ENCODE results near the gene NR4A3.

The NR4A3 gene

DNA sequence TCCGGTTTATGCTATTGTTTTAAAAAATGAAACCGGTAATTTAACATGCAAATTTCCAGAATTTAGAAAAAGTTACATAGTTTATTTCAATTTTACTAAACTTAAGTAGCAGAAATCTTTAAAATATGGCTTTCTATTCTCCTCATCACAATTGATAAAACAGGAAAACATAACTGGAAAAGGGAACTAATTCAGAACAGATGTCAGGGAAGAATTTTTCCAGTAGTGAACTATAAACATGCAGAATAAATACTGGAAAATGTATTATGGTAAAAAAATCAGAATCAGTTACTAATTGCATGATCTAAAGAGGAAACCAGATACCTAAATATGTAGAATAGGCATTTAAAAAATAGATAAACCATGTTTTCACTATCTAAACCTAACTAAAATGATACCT lies 7.3 kb upstream of the NR4A3 start:
- DNase-seq (ENCODE audit: low read depth in 2 of 2) = no peak

DNA sequence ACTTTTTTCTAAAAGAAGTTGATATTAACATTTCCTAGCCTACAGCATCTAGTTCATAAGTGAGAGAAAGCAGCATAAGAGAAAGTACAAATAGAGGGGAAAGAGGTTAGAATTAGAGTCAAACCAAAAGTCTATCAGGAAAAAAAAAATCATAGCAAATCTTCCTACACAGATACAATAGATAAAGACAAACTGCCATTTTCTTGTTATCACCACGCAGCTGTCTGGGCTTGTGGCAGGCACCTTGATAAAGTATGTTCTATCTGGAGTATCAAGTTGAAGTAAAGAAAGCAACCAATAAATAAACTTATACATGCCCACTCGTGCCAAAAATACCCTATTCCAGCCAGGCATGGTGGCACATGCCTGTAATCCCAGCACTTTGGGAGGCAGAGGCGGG lies 5.3 kb upstream of the NR4A3 start:
- no peak for DNase-seq (ENCODE audit: low read depth in 2 of 2)

DNA sequence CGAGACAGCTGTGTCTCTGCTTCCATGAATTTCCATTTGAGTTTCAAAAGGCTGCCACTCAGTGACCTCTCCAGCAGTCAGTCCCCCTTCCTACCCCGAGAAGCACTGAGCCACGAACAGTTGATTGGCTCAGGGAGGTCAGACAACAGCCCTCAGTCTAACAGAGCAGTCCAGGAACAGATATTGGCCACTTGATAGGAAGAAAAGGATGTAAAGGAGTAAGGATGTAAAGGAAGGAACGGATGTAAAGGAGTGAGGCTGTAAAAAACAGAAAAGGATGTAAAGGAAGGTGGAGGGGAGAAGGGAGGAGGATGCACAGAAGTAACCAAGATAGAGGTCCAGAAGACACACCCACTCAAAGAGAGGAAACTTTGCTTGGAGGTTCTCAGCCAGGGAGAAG lies 3.2 kb upstream of the NR4A3 start:
- no peak for DNase-seq (ENCODE audit: low read depth in 2 of 2)

DNA sequence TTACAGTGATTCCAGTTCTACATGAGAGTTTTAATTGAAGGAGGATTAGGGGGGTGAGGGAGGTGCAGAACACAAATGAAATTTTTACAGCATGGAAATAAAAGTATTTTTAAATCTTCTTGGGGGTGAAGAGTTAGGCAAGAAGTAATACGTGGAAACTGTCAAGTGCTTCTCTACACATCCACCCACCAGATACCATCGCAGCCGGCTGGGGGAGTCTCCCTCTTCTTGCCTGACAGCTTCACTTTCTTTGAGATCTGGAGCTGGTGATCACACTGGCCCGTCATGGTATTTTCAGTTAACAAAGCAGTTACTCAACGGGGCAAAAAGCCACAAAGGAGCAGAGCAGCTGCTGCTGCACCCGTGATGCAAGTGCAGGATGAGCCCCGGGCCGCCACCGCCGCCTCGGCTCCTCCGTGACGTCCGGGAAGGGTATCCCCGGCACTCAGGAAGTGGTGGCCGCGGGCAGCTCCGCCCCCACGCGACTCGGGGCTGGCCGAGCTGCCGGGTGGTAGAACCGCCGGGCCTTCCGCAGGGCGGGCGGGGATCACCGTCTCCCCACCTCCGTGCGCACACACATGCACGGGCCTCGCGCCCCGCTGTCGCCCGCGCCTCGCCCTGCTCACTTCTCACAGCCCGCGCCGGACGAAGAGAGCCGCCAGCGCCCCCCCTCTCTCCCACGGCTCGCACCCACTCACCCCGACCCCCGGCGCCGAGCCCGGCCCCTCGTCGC lies 2.4 kb upstream of the NR4A3 start:
- DNase-seq (ENCODE audit: low read depth in 2 of 2) = peak; percentile 85 to 90

DNA sequence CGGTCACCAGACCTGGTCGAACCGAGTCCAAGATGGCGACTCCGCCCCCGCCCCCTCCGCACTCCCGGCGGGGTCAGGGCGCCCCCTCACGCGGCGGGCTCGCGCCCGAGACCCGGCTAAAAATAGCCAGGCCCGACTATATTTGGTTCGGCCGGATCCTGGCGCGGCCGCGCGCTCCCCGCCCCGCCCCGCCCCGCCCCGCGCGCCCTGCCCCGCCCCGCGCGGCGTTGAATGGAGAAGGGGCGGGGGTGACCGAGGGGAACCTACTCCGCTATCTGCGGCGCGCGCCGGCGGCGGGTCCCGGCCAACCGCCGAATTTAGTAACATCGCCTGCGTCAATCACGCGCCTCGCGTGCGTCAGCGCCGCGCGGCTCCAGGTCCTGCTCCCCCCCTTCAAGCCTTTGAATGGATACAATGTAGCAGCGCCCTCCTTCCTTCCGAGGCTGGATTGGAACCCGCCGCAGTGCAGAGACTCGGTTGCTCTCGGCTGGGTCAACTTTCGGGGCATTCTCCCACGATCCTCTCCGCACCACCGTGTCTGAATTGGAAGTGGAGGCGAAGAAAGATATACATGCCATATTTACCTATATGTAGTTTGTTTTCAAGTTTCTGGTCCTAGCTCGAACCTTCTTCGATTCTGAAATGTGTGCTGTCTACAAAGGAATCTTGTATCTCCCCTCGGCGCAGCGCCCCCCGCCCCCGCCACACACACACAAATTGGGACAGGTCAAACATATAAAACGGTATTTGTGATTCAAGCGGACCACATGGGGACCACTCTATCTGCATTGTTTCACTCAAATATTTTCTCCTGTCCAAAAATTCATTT lies 1.6 kb upstream of the NR4A3 start:
- peak; percentile 83 for DNase-seq (ENCODE audit: low read depth in 2 of 2)

DNA sequence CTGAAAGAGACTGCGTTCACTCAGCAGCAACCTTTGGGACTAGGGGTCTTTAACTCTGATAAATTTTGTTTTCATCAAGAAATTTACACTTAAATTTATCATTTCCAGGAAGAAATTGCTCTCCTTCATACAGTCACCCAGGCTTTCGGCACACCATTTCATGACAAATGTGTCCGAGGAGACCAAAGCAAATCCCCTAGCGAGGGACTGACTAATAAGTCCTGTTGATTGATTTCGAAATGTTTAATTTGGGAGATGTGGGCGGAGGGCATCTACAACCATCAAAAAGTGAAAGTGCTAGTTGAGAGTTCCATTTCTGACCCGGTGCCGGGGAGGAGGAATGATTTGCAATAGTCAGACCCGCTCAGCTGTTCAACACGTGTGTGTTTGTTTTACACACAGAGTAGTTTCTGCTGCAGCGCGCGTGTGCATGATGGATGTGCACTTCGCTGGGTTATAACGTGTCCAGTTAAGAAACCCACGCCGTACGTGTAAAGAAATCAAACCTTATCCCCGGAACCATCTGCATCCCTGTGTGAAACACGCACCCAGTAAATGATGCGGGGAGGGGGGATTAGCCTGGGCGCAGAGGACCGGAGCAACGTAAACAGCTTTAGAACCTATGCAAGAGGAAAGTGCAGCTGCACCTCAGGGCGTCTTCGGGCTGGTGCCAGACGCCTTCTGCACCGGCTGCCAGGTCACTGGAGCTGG lies 845 bp upstream of the NR4A3 start:
- DNase-seq (ENCODE audit: low read depth in 2 of 2) = peak; percentile 21 to 24

DNA sequence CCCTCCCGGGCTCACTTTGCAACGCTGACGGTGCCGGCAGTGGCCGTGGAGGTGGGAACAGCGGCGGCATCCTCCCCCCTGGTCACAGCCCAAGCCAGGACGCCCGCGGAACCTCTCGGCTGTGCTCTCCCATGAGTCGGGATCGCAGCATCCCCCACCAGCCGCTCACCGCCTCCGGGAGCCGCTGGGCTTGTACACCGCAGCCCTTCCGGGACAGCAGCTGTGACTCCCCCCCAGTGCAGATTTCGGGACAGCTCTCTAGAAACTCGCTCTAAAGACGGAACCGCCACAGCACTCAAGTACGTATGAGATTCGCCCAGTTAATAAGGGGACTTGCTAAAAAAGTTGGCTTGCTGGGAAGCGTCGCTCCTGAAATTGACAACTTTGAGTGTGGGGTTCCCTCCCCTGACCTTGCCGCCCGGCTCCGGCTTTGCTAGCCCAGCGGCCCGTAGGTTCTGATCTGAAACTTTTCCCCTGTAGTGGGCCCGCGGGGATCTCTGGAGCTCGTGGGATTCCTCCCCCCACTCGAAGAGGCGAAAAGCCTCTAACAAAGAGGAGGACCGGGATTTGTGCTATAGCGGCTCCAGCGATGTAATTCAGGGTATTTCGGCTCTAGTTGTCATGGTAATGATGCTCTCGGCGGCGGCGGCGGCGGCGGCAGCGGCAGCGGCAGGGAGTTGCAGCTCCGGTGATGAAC lies 572 bp downstream of the NR4A3 start:
- peak in 1 of 2 donors; percentile 23 for DNase-seq (ENCODE audit: low read depth in 2 of 2)

DNA sequence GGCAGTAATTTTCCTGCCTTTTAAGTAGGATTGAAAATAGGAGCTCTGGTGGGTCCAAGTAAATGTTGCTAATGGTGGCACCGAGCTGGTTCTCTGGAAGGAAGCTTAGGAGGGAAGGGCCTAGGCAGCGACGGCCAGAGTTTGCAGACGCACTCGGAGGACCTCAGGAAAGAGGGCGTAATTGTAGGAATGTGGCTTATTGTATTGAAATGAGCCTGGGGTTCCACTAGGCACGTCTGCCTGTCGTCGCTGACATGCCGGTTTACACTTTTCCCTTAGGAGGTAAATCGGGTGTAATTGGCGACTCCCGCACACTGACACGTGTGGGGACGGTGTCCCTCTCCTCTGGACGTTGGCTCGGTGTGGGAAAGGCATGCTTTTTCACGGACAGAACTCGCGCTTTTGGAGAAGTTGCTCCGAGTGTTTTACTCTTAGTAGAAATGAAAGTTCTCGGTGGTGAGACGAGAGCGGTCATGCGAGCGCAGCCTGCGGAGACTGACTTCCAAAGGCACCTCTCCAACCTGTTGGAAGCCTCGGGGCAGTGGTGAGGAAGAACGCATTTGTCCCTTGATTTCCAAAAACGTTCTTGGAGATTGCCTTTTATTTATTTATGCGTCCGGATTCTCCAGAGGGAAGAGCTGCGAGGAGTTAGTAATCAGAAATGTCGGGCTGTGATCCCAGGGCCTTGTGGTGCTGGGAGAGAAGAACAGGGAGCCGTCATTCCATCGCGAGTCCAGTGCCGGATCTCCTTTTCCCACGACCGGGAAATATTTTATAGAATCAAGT lies 1.3 kb downstream of the NR4A3 start:
- no peak for DNase-seq (ENCODE audit: low read depth in 2 of 2)

DNA sequence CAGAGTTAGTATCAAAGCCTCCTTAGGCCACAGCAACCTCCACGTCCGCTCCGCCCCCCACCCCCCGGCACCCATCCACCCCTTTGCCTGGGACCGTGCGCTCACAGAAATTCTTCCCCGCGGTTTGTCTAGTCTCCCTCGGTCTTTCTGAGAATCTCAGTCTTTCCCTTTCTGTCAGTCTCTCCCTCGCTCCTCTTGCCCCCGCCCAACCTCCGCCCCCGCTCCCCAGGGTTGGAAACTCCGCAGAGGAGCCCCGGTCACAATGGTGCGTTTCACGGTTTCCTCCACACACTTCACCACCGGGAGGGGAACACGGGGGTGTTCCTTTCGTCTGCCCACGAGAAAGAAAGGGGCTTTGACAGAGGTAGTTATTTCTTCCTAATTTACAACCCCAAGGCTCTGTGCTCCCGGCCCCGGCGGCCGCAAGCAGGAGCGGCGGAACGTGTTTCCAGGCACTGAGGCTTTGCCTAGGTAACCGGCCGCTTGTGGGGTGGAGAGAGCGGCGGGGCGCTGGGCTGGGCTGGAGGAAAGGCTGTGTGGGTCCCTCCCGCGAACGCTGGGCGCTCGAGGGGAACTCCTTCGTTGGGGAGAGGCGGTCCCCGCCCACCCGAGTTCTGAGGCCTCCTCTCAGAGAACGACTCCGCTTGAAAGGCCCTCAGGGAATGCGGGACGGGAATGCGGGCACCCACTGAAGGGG lies 2.1 kb downstream of the NR4A3 start:
- peak; percentile 38 to 55 for DNase-seq (ENCODE audit: low read depth in 2 of 2)

DNA sequence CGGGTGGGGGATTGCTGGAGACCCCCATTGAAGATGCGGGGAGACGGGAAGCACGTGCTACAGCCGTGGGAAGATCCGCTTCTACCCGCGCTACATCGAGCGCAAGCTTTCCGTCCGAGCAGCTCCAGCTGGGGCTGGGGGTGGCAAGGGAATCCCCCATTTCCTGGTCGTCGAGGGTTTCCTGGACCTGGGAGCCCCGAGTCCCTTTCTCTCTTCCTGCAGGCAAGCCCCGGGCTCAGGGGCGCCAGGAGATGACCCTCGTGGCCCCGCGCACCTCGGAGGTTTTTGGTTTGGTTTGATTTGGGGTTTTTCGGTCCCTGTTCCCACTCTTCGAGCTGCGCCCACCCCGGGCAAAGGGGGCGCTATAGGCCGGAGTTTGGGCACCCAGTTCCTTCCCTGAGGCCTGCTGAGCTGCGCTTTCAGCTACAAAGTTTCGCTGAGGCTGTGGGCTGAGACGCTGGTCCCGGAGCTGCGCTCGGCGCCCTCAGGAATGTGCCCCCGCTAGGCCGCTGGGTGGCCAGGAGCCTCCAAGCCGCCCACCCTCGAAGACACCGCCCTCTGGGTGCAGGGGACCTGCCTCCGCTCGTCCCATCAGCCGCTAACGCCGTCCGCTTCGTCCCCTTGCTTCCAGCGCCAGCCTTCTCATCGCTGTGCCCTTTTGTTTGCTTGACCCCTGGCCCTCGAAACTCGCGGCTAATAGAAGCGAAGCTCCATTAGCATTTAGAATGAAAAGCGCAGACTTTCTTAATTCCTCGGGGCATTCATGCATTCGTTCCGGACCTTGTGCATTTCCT lies 2.9 kb downstream of the NR4A3 start:
- DNase-seq (ENCODE audit: low read depth in 2 of 2) = peak; percentile 27 to 47

DNA sequence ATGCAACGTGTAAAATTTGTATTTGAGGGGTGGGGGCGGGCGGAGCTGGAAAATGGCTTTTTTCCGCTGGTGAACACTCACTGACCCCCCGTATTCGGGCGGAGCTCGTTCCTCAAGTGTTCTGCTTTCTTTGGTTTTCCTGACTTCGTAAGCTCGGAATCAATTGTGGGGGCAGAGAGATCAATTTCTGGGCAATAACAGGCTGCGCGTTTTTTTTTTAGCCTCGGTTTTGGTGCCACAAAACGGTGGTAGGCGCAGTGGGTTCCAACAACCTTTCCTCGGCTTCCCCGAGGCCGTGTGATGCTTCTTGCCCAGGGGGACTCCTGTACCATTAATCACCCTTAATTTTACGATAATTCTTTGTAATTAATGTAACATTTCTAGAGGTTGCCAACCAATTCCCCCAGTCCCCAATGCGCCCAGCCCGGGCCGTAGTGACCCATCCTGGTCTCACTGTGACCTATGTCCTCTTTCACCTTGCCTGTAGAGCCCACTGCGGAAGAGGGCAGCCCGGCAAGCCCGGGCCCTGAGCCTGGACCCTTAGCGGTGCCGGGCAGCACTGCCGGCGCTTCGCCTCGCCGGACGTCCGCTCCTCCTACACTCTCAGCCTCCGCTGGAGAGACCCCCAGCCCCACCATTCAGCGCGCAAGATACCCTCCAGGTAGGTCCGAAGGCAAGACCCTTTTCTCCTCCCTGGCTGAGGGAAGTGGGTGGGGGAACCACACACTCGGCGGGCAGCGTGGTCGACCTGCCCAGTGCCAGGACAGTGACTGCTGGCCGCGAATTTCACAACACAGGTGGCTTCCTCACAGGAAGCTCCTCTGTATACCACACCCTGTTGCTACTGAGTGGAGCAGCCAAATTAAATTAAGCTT lies 3.7 kb downstream of the NR4A3 start:
- no peak for DNase-seq (ENCODE audit: low read depth in 2 of 2)

DNA sequence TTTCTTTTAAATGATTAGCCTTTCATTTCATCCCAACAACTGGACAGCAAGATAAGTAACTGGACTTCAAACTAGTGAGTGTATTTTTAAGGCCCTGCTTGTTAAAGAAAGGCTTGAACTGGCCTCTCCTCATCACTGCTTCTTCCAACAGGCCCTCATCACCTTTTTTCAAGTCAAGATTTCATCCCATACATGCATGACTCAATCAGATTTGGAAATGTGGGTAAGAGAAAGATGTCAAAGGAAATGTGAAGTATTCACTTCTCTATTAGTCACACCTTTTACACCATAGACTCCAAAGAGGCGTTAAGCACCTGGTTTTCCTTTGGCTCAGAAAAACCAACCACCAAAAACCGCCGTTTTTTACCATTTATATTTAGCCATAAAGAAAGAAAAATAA lies 4.9 kb downstream of the NR4A3 start:
- no peak for DNase-seq (ENCODE audit: low read depth in 2 of 2)

DNA sequence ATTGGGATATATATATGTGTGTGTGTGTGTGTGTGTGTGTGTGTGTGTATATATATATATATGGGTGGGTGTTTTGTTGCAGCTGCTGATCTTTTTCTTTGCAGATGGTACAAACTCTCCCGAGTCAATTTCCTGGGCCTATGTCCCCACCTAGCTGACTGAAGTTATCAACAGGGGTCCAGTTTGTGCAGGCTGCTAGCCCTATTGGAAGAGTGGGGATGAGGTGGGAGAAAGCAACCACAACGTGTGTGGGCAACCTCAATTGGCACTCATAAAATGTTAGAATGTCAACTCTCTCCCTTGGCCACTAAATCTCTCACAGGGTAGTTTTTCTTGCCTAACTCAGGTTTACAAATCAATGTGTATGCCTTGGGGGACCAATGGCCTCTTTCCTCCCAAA lies 5.6 kb downstream of the NR4A3 start:
- no peak for DNase-seq (ENCODE audit: low read depth in 2 of 2)

DNA sequence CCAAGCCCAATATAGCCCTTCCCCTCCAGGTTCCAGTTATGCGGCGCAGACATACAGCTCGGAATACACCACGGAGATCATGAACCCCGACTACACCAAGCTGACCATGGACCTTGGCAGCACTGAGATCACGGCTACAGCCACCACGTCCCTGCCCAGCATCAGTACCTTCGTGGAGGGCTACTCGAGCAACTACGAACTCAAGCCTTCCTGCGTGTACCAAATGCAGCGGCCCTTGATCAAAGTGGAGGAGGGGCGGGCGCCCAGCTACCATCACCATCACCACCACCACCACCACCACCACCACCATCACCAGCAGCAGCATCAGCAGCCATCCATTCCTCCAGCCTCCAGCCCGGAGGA lies 6.3 kb downstream of the NR4A3 start:
- no peak for DNase-seq (ENCODE audit: low read depth in 2 of 2)

DNA sequence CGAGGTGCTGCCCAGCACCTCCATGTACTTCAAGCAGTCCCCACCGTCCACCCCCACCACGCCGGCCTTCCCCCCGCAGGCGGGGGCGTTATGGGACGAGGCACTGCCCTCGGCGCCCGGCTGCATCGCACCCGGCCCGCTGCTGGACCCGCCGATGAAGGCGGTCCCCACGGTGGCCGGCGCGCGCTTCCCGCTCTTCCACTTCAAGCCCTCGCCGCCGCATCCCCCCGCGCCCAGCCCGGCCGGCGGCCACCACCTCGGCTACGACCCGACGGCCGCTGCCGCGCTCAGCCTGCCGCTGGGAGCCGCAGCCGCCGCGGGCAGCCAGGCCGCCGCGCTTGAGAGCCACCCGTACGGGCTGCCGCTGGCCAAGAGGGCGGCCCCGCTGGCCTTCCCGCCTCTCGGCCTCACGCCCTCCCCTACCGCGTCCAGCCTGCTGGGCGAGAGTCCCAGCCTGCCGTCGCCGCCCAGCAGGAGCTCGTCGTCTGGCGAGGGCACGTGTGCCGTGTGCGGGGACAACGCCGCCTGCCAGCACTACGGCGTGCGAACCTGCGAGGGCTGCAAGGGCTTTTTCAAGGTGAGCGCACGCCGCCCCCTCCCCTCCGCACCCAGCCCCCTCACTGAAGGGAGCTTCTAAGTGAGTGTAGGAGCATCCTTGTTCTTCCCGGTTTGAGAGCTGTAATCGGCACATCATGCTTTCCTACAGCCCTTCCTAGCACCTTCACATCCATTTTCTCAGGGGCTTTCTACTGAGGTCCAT lies 6.9 kb downstream of the NR4A3 start:
- DNase-seq (ENCODE audit: low read depth in 2 of 2) = no peak

DNA sequence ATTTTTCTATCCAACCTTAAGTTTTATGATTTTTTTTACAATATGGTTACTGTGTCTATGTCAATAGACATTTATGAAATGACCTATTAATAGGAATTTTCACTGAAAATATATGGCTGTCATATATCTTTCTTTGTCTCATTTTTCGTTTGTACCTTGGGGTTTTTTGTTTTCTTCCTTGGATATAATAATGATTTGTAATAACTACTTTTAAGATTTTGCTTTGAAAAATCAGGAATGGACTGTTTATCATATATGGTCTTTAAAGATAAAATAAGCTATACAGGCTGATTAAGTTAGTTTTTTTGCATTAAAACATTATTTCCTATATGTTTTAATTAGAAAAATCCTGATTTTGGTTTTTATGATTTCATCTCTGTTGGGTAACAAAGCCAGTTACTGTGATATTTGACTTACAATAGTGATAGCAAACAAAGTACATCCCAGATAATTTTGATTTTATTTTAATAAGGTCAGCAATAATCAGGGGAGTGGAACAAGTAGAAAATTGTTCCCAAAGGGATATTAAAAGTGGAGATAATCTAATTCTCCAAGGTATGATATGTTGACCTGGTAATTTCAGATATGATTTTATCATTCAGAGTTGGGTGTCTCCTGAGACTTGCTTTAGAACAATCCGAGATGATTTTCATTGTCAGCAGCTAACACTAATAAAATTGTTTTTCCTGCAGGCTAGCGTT lies 10.3 kb downstream of the NR4A3 start:
- DNase-seq (ENCODE audit: low read depth in 2 of 2) = no peak

DNA sequence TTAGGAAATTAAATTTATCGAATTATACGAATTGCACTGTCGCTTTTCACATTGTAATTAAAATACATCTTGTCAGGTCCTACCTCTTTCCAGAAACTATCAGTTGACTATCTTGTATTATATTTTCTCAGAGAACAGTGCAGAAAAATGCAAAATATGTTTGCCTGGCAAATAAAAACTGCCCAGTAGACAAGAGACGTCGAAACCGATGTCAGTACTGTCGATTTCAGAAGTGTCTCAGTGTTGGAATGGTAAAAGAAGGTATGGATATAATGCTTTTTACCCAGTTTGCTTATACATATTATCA lies 10.8 kb downstream of the NR4A3 start:
- no peak for DNase-seq (ENCODE audit: low read depth in 2 of 2)

DNA sequence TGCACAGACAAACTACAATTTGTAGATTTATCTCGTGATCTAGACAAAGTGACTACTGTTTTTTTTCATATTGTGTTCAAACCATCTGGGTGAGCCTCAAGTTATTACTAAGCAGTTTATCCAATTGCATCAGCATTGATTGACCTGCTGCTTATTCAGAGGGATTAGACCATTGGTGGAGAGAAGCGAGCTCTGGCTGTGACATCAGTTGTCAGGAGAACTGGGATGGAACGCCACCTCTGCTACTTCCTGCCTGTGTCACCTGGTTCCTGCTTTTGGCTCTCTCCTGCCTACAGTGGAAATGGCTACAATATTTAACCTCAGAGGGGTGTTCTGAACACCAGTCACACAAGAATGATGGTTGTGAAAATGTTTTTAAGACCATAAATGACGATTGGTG lies 12.1 kb downstream of the NR4A3 start:
- DNase-seq (ENCODE audit: low read depth in 2 of 2) = no peak

Measured in stimulated activated CD8-positive, alpha-beta memory T cell treated with anti-CD3 and anti-CD28 coated beads, Interleukin-7, amount 100 ng/mL, for 1 hour (primary cell).